GM12873 (cell line): ENCODE data around the gene FAM83G.

Experiments used
- TF ChIP-seq, protein P1 (sequence below): IDR thresholded peaks from 2 replicates; pipeline ENCODE4 v1.5.1; 2012; ENCODE audit warnings: low read depth, mild to moderate bottlenecking, moderate library complexity, low read length, control low read depth; ENCODE audit not compliant: insufficient read depth; ENCODE audit errors: missing control alignments

FAM83G gene

DNA sequence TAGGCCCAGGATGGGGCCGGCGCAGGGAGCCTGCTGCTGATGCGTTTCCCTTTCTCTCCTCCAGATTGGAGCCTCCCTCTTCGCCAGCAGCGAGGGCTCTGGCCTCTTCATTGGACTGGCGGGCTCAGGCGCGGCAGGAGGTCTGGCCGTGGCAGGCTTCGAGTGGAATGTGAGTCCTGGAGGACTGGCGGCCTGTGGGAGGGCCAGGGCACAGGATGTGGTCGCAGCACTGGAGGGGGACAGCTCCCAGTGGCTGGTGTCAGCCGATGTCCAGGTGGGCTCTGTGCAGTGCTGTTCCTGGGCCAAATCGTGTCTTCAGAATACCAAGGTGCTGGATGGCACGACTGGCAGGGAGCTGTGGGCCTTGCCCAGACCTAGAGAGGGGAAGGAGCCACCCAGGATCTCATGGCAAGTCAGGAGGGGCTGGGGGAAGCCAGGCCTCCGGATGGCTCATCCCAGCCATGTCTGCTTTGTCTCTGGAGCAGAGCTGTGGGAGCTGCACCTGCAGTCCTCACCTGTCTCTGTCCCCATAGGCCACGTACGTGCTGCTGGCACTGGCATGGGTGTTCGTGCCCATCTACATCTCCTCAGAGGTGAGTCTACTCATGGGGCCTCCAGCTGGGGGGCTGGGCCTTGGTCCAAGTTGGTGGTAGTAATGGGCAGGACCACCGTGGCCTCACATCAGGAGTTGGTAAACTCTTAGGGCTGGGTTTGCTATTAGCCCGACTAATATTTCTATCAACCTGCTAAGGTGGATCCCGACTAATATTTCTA is 45.3 kb downstream of the FAM83G start:
- TF ChIP-seq, protein P1, sequence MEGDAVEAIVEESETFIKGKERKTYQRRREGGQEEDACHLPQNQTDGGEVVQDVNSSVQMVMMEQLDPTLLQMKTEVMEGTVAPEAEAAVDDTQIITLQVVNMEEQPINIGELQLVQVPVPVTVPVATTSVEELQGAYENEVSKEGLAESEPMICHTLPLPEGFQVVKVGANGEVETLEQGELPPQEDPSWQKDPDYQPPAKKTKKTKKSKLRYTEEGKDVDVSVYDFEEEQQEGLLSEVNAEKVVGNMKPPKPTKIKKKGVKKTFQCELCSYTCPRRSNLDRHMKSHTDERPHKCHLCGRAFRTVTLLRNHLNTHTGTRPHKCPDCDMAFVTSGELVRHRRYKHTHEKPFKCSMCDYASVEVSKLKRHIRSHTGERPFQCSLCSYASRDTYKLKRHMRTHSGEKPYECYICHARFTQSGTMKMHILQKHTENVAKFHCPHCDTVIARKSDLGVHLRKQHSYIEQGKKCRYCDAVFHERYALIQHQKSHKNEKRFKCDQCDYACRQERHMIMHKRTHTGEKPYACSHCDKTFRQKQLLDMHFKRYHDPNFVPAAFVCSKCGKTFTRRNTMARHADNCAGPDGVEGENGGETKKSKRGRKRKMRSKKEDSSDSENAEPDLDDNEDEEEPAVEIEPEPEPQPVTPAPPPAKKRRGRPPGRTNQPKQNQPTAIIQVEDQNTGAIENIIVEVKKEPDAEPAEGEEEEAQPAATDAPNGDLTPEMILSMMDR, result no peak

DNA sequence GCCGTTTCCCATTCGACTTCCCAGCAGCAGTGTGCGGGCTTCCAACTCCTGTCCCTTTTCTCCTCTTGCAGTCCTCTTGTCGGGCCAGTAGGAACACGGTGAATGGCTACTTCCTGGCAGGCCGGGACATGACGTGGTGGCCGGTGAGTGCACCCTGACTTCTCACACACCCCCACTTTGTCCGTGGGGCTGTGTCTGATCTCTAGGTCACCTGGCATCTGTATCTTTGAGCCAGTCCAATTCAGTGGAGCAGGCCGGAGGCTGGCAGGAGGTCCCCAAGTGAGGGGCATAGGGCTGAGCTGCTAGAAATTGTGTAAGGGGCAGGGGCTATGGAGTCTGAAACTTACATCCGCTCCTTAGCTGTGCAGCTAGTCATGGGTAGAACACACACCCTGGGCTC is 46.0 kb downstream of the FAM83G start:
- TF ChIP-seq, protein P1, result no peak

DNA sequence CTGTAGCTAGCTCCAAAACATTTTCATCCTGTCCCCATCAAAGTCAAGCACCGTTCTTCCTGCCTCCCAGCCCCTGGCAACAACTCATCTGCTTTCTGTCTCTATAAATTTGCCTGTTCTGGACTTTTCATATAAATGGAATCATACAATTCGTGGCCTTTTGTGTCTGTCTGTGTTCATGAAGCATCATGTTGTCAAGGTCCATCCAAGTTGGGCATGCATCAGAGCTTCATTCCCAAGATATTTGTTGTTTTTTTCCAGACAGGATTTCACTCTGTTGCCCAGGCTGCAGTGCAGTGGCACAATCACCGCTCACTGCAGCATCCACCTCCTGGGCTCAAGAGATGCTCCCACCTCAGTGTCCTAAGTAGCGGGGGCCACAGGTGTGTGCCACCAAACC is 46.7 kb downstream of the FAM83G start:
- TF ChIP-seq, protein P1, result no peak

DNA sequence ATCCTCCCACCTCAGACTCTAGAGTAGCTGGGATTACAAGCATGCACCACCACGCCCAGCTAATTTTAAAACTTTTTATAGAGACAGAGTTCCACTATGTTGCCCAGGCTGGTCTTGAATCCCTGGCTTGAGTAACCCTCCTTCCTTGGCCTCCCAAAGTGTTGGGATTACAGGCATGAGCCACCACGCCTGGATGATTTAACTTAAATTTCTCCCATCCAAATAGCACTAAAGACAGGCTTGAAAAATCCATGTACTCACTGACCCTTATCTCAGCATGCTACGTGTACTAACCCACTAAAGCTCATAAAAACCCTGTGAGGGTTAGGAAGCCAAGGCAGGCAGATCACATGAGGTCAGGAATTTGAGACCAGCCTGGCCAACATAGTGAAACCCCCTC is 48.0 kb downstream of the FAM83G start:
- TF ChIP-seq, protein P1, result no peak

DNA sequence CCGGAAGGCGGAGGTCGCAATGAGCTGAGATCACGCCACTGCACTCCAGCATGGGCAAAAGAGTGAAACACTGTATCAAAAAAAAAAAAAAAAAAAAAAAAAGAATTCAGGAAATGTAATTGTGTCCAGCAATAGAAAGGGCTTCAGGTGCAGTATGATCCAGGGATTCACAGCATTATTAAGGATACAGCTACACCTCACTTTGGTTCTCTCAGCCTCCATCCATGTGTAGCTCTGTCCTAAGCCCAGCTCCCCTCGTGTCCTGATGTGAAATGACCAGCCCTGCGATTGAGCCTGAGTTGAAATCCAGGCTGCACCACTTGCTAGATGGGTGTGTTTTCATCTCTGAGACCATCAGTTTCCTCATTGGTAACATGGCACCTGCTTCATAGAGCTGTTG is 49.6 kb downstream of the FAM83G start:
- TF ChIP-seq, protein P1, result no peak

DNA sequence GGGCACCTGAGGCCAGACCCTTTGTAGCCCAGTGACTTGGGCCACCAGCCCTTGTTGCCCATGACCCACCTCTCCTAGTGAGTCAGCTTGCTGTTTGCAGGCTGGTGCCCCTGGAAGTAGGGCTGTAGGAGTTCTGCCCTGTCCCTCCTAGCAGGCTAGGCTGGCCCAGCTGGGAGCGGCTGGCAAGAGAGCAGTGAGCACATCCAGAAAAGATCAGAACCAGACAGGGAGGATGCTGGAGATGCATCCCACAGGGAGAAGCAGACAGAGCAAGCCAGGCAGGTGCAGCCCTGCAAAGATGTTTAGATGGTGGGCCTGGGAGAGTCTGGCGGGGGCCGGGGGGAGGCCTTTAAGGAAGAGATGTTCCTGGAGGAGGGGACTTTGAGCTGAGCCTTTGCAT is 50.2 kb downstream of the FAM83G start:
- TF ChIP-seq, protein P1, result no peak

DNA sequence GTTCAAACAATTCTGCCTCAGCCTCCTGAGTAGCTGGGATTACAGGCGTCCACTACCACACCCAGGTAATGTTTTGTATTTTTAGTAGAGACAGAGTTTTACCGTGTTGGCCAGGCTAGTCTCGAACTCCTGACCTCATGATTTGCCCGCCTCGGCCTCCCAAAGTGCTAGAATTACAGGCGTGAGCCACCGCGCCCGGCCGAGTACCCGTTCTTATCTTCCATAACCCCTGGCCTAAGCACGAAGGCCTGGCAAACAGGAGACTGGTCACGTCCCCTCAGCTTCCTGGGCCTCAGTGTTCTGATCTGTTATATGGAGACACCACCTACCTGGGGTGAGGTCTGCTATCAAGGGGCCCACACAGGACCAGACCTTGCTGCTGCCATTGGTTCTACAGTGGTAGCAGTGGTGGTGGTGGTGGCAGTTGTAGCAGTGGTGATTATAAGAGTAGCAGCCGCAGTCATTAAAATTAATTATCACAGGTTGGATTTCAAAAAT is 51.3 kb downstream of the FAM83G start:
- TF ChIP-seq, protein P1, result no peak
